ENCODE data around the gene CREG1. TPM values are rescaled to one million over a fixed set of nuclear protein-coding genes. Genes with fewer than 3 reads are reported as not detected.

Gene CREG1
- total and polyA plus RNA-seq, 2 of the 8 experiments (the other 6 are each of a cell fraction or from before 2014, with no cell fraction given): 29.8 to 30.1 TPM

GRCh38 chr1:167579986-167580385 lies 26.4 kb upstream of the CREG1 start (continued):
- TF ChIP-seq JUN (IDR thresholded peaks at IDR 0.05; ENCODE audit: low read depth, low read length) (no peak), SIX5 (IDR thresholded peaks at IDR 0.05; ENCODE audit: low read depth, low read length) (no peak), GABPA (IDR thresholded peaks at IDR 0.05; ENCODE audit: borderline replicate concordance, insufficient read depth, low read length) (no peak)
- TF ChIP-seq, protein P1, sequence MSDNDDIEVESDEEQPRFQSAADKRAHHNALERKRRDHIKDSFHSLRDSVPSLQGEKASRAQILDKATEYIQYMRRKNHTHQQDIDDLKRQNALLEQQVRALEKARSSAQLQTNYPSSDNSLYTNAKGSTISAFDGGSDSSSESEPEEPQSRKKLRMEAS (IDR thresholded peaks at IDR 0.05): no peak

Data from H1 (cell line).